Colonic mucosa (tissue), 4 donors: ENCODE results near the gene CREBRF. TPM values are rescaled to one million over a fixed set of nuclear protein-coding genes. Genes with fewer than 3 reads are reported as not detected.
"Not testable (repeated sequence)": the region's sequence is repeated elsewhere in the genome, so short reads cannot be mapped to it uniquely, and the experiment has no call there.

Source experiments
- DNase-seq: peaks from one replicate; pipeline ENCODE4 v3.0.0-alpha.2; 2020
- H3K27ac ChIP-seq: fragments of 200-600 bp; one replicate; pipeline ENCODE4 v1.8.0; 2021
- H3K27me3 ChIP-seq: fragments of 200-600 bp; one replicate; pipeline ENCODE4 v1.8.0; 2021
- H3K36me3 ChIP-seq: fragments of 200-600 bp; one replicate; pipeline ENCODE4 v1.8.0; 2021
- H3K4me1 ChIP-seq: fragments of 200-600 bp; one replicate; pipeline ENCODE4 v1.8.0; 2021; ENCODE audit warnings: mild to moderate bottlenecking
- H3K4me3 ChIP-seq: fragments of 200-600 bp; one replicate; pipeline ENCODE4 v1.8.0; 2021
- H3K9ac ChIP-seq, 2 donors: one replicate each; pipeline ENCODE4 v1.7.0; 2013; ENCODE audit warnings: control low read depth in 2 of 2, low read depth in 2 of 2, low read length in 2 of 2
- H3K9me3 ChIP-seq: fragments of 200-600 bp; one replicate; pipeline ENCODE4 v1.8.0; 2021
- CTCF ChIP-seq: fragments of 200-600 bp; IDR thresholded peaks from one replicate; pipeline ENCODE4 v1.8.0; 2022; ENCODE audit warnings: antibody characterized with exemption, mild to moderate bottlenecking
- intact Hi-C: fragments of 100-400 bp; cut with DNase I; formaldehyde crosslinking; loops from one replicate; pipeline ENCODE4 v1.14.1; 2022
- total RNA-seq, 2 donors: library from RNA; stranded (reverse); fragmentation: NEBNext Ultra II Directional in 1 of 2; extraction: Animal tissue kit (Norgen Biotek cat#: 25700) in 1 of 2; gene quantifications; one replicate each; pipeline ENCODE4 v1.2.1, GENCODE V29; 2021
- donor health status: healthy.
- donor health status: DM: no; HTN: no; CAD: no.
- donor health status: DM: no; HTN: no; CAD: no.

Gene CREBRF
- total RNA-seq, 2 donors from 2014 or later: 7.2 to 19.1 TPM

GRCh38 chr5:173028811-173029327, 27.3 kb upstream of the CREBRF start:
- Histone ChIP-seq H3K27ac (no peak overlapping the region), H3K4me1 (no peaks in the 10 kb centered on the region), H3K4me3 (no peak overlapping the region), H3K36me3 (no peaks in the 10 kb centered on the region), H3K9me3 (no peaks in the 10 kb centered on the region), H3K27me3 (no peaks in the 10 kb centered on the region), H3K9ac (no peak overlapping the region)
- DNase-seq: no peak
- intact Hi-C loops: no loop called here
- TF ChIP-seq CTCF: no peak

- no peak overlapping the region for H3K4me3 ChIP-seq
- TF ChIP-seq CTCF: no peak
- no peaks in the 10 kb centered on the region for H3K4me1 ChIP-seq
- H3K9ac ChIP-seq: no peak overlapping the region
- no peaks in the 10 kb centered on the region for H3K36me3 ChIP-seq
- no peaks in the 10 kb centered on the region for H3K27me3 ChIP-seq
- DNase-seq: no peak
- H3K9me3 ChIP-seq: no peaks in the 10 kb centered on the region
- intact Hi-C loops: no loop called here
- peak overlapping the region; percentile 39 for H3K27ac ChIP-seq
Observed at GRCh38 chr5:173029499-173029921, 26.6 kb upstream of the CREBRF start.

GRCh38 chr5:173032096-173032495, 24.1 kb upstream of the CREBRF start:
- DNase-seq, H3K9me3 ChIP-seq, H3K27me3 ChIP-seq, H3K27ac ChIP-seq, H3K36me3 ChIP-seq, intact Hi-C loops, H3K4me3 ChIP-seq, H3K9ac ChIP-seq, H3K4me1 ChIP-seq: not testable (repeated sequence)

GRCh38 chr5:173032730-173033129, 23.4 kb upstream of the CREBRF start:
- no peak for TF ChIP-seq CTCF
- intact Hi-C loops: no loop called here
- H3K27ac ChIP-seq: no peak overlapping the region
- H3K9me3 ChIP-seq: no peaks in the 10 kb centered on the region
- H3K27me3 ChIP-seq: no peaks in the 10 kb centered on the region
- H3K4me1 ChIP-seq: no peaks in the 10 kb centered on the region
- DNase-seq: no peak
- no peaks in the 10 kb centered on the region for H3K36me3 ChIP-seq
- H3K9ac ChIP-seq: no peak overlapping the region
- no peak overlapping the region for H3K4me3 ChIP-seq

GRCh38 chr5:173033923-173034322, 22.2 kb upstream of the CREBRF start:
- no peak overlapping the region for H3K9ac ChIP-seq
- no peaks in the 10 kb centered on the region for H3K36me3 ChIP-seq
- no peak overlapping the region for H3K27ac ChIP-seq
- intact Hi-C loops: no loop called here
- H3K9me3 ChIP-seq: no peaks in the 10 kb centered on the region
- no peak overlapping the region for H3K4me3 ChIP-seq
- H3K27me3 ChIP-seq: no peaks in the 10 kb centered on the region
- H3K4me1 ChIP-seq: no peaks in the 10 kb centered on the region
- DNase-seq: no peak
- TF ChIP-seq CTCF: no peak

- Histone ChIP-seq H3K9me3 (no peaks in the 10 kb centered on the region), H3K27me3 (no peaks in the 10 kb centered on the region), H3K4me1 (no peaks in the 10 kb centered on the region), H3K4me3 (no peak overlapping the region), H3K27ac (peak overlapping the region; percentile 63), H3K9ac (no peak overlapping the region), H3K36me3 (no peaks in the 10 kb centered on the region)
- intact Hi-C loops: no loop called here
- TF ChIP-seq CTCF: no peak
- DNase-seq: no peak
Observed at GRCh38 chr5:173035904-173036707, 20.0 kb upstream of the CREBRF start.
